ENCODE measurements around the gene SBNO1. TPM values are rescaled to one million over a fixed set of nuclear protein-coding genes. Genes with fewer than 3 reads are reported as not detected.
"Not testable (repeated sequence)": the region's sequence is repeated elsewhere in the genome, so short reads cannot be mapped to it uniquely, and the experiment has no call there.

Gene SBNO1
- polyA plus RNA-seq, 1 donor, result 18.7 TPM

- DNase-seq, result no peak
Measured at GRCh38 chr12:123388951-123389559, 24.4 kb upstream of the SBNO1 start.

DNA sequence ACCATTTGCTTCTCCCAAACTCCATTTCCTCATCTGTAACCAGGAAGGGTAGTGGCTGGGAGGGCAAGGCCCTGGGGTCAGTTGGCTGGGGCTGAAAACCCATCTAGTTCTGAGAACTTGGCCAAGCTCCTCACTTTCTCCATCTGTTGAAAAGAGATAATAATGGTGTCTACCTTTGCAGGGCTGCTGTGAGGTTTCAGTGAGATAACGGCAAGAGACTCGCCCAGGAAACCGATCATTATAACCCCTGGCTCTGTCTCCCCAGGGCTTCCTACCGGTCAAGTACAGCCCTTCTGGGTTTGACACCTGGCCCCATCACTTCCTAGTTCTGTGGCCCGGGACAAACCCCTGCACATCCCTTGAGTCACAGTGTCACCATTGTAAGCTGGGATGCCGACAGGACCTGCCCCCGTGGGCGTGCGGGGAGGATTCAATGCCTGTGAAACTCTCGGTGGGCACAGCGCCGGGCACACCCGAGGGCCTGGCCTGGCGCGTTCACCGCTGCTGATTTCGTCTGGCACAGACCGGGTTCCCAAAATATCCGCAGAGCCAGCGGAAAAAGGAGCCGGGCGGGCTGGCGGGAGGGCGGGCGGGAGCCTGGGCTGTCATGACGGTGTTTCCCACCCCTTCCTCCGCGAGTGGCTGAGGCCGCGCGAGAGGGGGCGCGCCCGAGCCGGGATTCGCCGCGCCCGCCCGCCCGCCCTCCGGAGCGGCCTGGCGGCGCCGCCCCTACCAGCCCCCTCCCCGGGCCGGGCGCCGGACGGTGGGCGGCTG lies 23.7 kb upstream of the SBNO1 start:
- DNase-seq, result peak; percentile 83

DNA sequence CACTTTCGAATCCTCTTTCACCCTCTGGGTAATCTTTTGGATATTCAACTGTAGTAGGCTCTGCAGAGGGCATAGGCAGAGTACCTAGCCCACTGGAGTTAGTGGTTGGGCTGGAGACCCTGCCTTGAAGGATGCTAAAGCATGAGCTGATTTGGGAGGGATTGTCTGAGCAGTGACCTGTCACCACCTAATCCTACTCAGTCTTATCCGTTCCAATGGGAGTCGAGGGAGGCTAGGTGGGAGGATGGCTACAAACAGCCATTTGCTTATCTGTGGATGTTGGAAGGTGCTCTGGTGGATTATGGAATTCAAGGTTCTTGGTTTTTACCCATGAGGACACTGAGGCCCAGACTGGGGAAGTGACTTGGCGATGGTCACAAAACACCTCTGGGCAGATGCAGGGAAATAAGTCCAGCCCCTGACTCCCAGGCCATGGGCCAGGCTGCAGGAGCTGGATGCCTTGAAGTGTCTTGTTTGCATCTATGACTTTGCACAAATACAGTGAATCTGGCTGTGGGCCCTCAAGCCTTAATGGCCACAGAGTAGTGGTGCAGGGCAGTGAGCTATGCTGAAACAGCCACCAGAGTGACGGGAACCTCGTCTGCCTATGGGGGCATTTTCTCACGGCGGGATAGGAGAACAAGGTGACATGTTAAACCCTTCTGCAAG lies 23.0 kb upstream of the SBNO1 start:
- no peak for DNase-seq

GRCh38 chr12:123385536-123385935 lies 20.9 kb upstream of the SBNO1 start:
- DNase-seq, result not testable (repeated sequence)

DNA sequence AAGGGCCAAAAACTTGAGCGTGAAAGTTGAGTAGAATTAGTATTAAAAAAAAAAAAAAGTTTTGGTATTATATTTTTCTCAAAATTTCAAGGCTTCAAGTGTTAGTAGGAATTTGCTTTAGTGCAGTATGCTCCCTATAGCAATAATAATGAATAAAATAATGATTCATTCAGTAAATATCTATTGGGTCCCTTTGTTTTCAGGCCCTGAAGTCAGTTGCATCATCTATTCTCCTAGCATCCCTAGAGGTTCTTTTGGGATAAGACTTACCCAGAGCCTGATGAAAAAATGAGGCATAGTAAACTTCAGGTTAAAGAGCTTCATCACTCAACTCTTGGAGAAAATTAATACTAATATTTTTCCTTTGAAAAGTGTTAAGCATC lies 20.3 kb upstream of the SBNO1 start:
- DNase-seq, result no peak

GRCh38 chr12:123384318-123384993 lies 19.8 kb upstream of the SBNO1 start:
- DNase-seq, result peak; percentile 10

- no peak for DNase-seq
Measured at GRCh38 chr12:123382684-123383083, 18.0 kb upstream of the SBNO1 start.

DNA sequence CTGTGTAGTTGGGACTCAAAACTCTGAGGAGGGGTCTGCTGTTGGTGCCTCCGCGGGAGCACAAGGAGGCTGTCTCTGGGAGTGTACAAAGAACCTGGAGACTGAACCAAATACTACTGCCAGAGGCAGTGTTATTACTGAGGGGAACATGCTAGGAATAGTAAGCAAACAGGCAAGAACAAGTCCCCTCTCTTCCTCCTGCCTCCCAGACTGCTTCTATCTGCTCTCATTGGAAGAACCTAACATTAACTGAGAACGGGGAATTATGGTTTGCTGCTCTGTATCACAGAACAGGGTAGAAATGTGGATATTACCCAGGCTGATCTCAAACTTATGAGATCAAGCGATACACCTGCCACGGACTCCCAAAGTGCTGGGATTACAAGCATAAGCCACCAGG lies 14.7 kb upstream of the SBNO1 start:
- DNase-seq, result no peak

DNA sequence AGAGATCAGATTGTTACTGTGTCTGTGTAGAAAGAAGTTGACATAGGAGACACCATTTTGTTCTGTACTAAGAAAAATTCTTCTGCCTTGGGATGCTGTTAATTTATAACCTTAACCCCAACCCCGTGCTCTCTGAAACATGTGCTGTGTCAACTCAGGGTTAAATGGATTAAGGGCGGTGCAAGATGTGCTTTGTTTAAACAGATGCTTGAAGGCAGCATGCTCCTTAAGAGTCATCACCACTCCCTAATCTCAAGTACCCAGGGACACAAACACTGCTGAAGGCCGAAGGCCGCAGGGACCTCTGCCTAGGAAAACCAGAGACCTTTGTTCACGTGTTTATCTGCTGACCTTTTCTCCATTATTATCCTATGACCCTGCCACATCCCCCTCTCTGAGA lies 7.8 kb upstream of the SBNO1 start:
- DNase-seq, result not testable (repeated sequence)

DNA sequence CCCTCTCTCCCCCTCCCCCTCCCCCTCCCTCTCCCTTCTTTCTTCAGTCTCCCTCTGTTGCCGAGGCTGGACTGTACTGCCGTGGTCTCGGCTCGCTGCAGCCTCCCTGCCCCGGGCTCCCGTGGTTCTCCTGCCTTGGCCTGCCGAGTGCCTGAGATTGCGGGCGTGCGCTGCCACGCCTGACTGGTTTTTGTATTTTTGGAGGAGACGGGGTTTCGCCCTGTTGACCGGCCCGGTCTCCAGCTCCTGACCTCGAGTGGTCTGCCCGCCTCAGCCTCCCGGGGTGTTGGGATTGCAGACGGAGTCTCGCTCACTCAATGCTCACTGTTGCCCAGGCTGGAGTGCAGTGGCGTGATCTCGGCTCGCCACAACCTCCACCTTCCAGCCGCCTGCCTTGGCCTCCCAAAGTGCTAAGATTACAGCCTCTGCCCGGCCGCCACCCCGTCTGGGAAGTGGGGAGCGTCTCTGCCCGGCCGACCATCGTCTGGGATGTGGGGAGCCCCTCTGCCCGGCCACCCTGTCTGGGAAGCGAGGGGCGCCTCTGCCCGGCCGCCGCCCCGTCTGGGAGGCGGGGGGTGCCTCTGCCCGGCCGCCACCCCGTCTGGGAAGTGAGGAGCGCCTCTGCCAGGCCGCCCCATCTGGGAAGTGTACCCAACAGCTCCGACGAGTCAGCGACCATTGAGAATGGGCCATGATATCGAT lies 7.2 kb upstream of the SBNO1 start:
- not testable (repeated sequence) for DNase-seq

DNA sequence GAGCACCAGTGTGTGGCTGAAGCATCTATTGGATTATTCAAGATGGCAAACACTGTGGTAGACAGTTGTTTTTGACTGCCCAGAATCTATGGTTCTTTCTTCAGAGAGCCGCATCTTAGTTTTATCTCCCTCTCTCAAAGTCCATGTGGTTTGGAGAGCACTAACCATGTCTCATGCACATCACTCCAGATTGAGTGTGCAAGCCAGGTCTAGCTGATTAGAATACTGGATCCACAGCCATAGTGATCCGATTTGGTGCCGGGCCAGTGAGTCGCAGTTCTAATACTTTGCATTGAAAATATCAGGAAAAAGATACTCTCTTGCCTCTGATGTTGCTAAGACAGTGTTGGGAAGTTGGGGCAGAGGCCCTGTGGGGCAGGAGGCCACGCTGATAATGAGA lies 4.6 kb upstream of the SBNO1 start:
- no peak for DNase-seq

DNA sequence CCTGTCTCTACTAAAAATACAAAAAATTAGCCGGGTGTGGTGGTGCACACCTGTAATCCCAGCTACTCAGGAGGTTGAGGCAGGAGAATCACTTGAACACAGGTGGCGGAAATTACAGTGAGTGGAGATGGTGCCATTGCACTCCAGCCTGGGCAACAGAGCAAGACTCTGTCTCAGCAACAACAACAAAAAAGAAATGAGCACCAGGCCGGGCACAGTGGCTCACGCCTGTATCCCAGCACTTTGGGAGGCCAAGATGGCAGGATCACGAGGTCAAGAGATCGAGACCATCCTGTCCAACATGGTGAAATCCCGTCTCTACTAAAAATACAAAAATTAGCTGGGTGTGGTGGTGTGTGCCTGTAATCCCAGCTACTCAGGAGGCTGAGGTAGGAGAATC lies 3.8 kb upstream of the SBNO1 start:
- DNase-seq, result not testable (repeated sequence)

- DNase-seq, result no peak
Measured at GRCh38 chr12:123367511-123367910, 2.9 kb upstream of the SBNO1 start.

GRCh38 chr12:123365025-123365917 lies 624 bp upstream of the SBNO1 start:
- peak; percentile 99 for DNase-seq

DNA sequence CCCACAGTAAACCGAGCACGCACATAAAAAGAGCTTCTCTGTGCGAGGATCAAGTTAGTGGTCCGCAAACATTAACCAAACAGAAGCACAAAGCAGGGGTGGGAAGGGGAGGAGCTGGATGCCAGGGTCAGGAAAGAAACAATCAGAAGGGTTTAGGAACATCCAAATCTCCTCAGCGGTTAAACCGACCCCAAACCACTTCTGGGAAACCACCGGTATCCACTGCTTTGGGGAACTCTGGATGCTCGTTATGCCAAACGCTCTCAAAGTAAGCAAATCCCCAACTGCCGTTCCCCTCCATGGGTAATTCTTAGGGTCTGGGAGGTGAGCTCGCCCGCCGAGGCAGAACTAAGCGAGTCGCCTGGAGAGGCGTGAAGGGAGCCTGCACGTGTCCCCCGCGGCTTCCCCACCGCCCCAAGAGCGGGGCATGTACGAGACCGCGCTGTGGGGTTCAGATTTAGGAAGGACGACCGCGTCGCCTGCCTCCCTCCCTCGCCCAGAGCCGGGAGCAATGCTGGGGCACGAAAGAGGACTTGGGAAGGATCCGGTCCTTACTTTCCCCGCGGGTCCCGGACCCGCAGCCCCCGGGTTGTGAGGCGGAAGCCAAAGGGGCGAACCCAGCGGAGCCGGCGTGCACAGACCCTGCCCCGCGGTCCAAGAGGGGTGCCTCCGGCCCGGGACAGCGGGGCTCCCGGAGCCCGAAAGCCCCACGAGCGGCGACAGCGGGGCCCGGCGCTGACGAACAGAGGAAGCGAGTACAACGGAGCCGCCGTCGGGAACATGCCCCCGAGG lies 711 bp downstream of the SBNO1 start:
- DNase-seq, result peak; percentile 15

DNA sequence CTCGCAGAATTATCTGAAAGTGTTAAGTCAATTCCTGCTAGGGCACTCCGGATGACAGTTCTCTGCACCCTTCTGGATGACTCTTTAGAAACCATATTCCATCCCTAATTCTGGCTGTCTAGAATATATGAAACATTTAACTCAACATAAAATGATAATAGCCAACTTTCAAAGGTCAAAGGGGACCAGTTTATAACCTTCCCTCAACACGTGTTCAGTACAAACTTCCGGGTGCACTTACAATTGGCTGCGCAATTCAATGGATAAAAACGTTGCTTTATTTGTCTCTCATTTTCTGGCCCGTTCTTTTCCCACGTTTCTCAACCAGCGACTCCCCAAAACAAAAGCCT lies 1.3 kb downstream of the SBNO1 start:
- DNase-seq, result no peak

- no peak for DNase-seq
Measured at GRCh38 chr12:123358035-123358434, 6.6 kb downstream of the SBNO1 start.

DNA sequence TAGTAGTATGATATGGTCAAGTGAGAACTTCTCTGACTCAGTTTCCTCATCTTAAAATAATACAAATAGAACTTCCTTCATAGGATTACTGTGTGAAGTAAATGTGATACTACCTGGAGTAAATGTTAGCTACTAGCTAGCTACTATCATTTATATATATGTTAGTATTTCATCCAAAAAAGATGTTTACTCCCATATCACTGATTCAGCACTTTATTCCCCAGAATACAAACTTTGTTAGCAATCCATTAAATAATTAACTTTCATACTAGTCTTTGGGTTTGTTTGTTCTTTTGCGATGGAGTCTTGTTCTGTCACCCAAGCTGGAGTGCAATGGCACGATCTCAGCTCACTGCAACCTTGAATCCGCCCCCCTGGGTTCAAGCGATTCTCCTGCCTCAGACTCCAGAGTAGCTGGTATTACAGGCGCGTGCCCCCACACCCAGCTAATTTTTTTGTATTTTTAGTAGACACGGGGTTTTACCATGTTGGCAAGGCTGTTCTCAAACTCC lies 8.4 kb downstream of the SBNO1 start:
- no peak for DNase-seq

DNA sequence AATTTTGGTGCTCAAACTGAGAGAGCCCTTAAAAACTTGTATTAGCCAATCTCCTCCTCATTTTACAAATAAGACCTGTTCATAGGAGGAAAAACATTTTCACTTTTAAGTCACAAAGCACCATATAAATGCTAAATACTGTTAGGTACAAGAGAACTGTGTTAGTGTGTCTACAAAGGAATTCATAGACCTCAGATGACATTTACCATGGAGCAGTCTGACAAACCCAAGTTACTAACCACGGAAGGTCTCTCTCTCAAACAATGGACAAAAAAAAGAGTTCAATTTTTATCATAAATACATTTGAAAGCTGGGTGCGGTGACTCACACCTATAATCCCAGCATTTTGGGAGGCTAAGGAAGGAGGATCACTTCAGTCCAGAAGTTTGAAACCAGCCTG lies 10.0 kb downstream of the SBNO1 start:
- DNase-seq, result no peak

- no peak for DNase-seq
Measured at GRCh38 chr12:123351349-123351748, 13.3 kb downstream of the SBNO1 start.

DNA sequence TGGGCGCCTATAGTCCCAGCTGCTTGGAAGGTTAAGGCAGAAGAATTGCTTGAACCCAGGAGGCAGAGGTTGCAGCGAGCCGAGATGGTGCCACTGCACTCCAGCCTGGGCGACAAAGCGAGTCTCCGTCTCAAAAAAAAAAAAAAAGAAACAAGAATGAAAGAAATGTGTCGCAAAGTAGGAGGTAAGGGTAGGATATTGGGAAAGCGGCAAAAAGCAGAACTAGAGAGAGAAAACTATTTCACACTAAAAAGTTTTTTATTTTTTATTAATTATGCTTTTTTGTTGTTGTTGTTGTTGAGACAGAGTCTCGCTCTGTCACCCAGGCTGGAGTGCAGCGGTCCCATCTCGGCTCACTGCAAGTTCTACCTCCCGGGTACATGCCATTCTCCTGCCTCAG lies 17.7 kb downstream of the SBNO1 start:
- DNase-seq, result no peak
